Transverse colon (tissue), 4 donors: Measurements from ENCODE around the gene ACAP2. TPM values are rescaled to one million over a fixed set of nuclear protein-coding genes. Genes with fewer than 3 reads are reported as not detected.
"Not testable (repeated sequence)": the region's sequence is repeated elsewhere in the genome, so short reads cannot be mapped to it uniquely, and the experiment has no call there.

Experiments used
- DNase-seq: peaks from one replicate; pipeline ENCODE4 v3.0.0-alpha.2; 2019
- H3K27ac ChIP-seq, 4 donors: fragments of 200-600 bp; sonication (generic); 2 replicates each; pipeline ENCODE4 v1.5.1; 2016 to 2018; ENCODE audit warnings: inconsistent platforms in 4 of 4
- H3K27me3 ChIP-seq: fragments of 200-600 bp; sonication (generic); 2 replicates; pipeline ENCODE4 v1.5.1; 2017; ENCODE audit warnings: inconsistent platforms
- H3K36me3 ChIP-seq, 4 donors: fragments of 200-600 bp; sonication (generic); 2 replicates each; pipeline ENCODE4 v1.5.1; 2017 to 2019; ENCODE audit warnings: inconsistent platforms in 4 of 4
- H3K4me1 ChIP-seq, 4 donors: fragments of 200-600 bp; sonication (generic); 2 replicates each; pipeline ENCODE4 v1.5.1; 2017 to 2020; ENCODE audit warnings: inconsistent platforms in 4 of 4
- H3K4me3 ChIP-seq, 4 donors: fragments of 200-600 bp; sonication (generic); 1 replicate in 1 of 4; 2 replicates in 3 of 4; pipeline versions ENCODE4 v1.5.1 to v1.6.1; 2017 to 2019; ENCODE audit warnings: inconsistent platforms in 4 of 4
- H3K9me3 ChIP-seq, 2 donors: fragments of 200-600 bp; sonication (generic); 2 replicates each; pipeline ENCODE4 v1.5.1; 2017 to 2019; ENCODE audit warnings: inconsistent platforms in 2 of 2
- EP300 ChIP-seq: sonication (generic); formaldehyde crosslinking; IDR thresholded peaks from one replicate; pipeline ENCODE4 v1.6.1; 2017; ENCODE audit warnings: antibody characterized with exemption, low read depth
- POLR2A ChIP-seq: fragments of 450-650 bp; IDR thresholded peaks from one replicate; pipeline ENCODE4 v1.6.1; 2016; ENCODE audit warnings: antibody characterized with exemption, mild to moderate bottlenecking, moderate library complexity
- POLR2AphosphoS5 ChIP-seq, 3 donors: sonication (generic); formaldehyde crosslinking; IDR thresholded peaks; one replicate each; pipeline ENCODE4 v1.6.1; 2016; ENCODE audit warnings: antibody characterized with exemption in 3 of 3
- WGBS, 2 donors: methylation state at CpG; one replicate each; pipeline ENCODE4 v1.1.5; 2018; ENCODE audit warnings: low coverage in 1 of 2; 5-methylcytosine and 5-hydroxymethylcytosine counted together
- in situ Hi-C, 4 donors: fragments of 200-750 bp; cut with MboI; loops; one replicate each; pipeline versions ENCODE4 v1.15.0 to v1.15.1; 2017; ENCODE audit warnings: low sequenced_read_pairs in 3 of 4, low pct_ligation_motif_present in 1 of 4, low pct_unique_long_range_greater_than_20kb in 1 of 4
- intact Hi-C: fragments of 100-400 bp; cut with DNase I; formaldehyde crosslinking; loops from one replicate; pipeline ENCODE4 v1.15.1; 2023; ENCODE audit warnings: low total_unique reads
- total RNA-seq, 4 donors: library from RNA; depleted of rRNA; stranded (reverse); fragments of >200 nt; gene quantifications; one replicate each; pipeline ENCODE4 v1.1.0, GENCODE V29; 2016
- TF ChIP-seq, protein P1 (sequence below), 5 experiments: fragments of 200-600 bp in 3 of 5; fragments of 450-650 bp in 2 of 5; sonication (generic) in 3 of 5; IDR thresholded peaks; 1 replicate in 2 of 5; 2 replicates in 3 of 5; pipeline ENCODE4 v1.5.1; 2016 to 2017; ENCODE audit warnings: antibody characterized with exemption in 5 of 5, inconsistent platforms in 3 of 5, mild to moderate bottlenecking in 2 of 5, moderate library complexity in 1 of 5

ACAP2 gene
- total RNA-seq, 4 donors from 2014 or later, result 17.3 to 97.5 (median 64.6) TPM

DNA sequence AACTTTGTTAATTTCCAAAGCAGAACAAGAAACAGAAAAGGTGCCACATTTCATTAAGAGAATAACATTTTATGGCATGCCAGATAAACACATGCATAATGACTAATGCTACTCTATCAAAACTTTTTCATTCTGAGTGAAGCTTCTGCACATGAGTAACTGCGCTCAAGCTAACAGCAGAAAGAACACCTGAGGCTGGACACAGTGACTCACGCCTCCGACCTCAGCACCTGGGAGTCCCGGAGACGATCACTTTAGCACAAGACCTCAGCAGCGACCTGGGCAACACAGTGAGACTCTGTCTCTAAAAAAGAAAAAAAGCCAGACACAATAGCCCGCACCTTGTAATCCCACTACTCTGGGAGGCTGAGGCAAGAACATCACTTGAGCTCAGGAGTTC, 70.6 kb downstream of the ACAP2 start:
- intact Hi-C loops, result loop anchor here (1.0 kb wide), 1 partner anchor 16 kb away; no protein-coding TSS in a partner anchor
- Histone ChIP-seq H3K4me1 (no peaks in the 10 kb centered on the region), H3K27ac (no peak overlapping the region), H3K27me3 (no peaks in the 10 kb centered on the region), H3K9me3 (no peaks in the 10 kb centered on the region), H3K4me3 (no peak overlapping the region), H3K36me3 (peaks cover 0 to 9% (median 2%) of the 10 kb centered on the region in 4 donors)
- DNase-seq, result no peak
- WGBS, 2 donors, result 94 to 100% methylated on average over 1 to 7 of the region's 7 CpGs
- TF ChIP-seq POLR2AphosphoS5 (IDR thresholded peaks at IDR 0.05) (no peak), POLR2A (no peak), EP300 (no peak)
- TF ChIP-seq, protein P1, sequence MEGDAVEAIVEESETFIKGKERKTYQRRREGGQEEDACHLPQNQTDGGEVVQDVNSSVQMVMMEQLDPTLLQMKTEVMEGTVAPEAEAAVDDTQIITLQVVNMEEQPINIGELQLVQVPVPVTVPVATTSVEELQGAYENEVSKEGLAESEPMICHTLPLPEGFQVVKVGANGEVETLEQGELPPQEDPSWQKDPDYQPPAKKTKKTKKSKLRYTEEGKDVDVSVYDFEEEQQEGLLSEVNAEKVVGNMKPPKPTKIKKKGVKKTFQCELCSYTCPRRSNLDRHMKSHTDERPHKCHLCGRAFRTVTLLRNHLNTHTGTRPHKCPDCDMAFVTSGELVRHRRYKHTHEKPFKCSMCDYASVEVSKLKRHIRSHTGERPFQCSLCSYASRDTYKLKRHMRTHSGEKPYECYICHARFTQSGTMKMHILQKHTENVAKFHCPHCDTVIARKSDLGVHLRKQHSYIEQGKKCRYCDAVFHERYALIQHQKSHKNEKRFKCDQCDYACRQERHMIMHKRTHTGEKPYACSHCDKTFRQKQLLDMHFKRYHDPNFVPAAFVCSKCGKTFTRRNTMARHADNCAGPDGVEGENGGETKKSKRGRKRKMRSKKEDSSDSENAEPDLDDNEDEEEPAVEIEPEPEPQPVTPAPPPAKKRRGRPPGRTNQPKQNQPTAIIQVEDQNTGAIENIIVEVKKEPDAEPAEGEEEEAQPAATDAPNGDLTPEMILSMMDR (IDR thresholded peaks at IDR 0.05), result no peak
- in situ Hi-C loops, result no loop called here

DNA sequence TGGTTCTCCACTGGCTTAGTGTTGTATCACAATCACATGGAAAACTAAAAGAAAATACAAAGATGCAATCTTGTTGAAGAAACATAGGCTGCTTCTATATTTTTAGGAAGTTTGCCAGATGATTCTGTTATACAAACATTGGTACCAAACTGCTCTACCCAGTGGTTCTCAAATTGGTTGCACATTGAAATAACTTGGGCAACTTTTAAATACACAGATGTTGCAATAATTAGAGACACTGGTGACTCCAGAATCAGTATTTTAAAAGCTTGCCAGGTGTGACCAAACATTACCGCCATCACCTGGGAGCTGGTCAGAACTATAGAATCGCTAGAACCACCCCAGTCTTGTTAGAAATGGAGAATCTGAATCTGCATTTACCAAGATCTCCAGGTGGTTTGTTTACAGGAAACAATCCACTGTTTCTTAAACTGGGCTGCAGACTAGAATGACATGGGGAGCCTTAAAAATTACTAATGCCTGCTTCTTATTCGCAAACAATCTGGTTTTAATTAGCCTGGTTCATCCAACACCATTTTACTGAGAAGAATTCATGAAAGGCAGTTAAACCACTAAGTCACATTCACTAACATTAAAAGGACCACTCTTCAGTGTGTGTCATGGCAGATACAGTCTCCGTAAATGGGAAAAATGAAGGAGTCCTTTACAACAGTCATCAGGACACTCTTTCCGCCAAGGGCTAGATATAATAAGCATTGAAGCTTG, 76.5 kb downstream of the ACAP2 start:
- Histone ChIP-seq H3K27me3 (no peaks in the 10 kb centered on the region), H3K36me3 (peaks cover 0 to 9% (median 2%) of the 10 kb centered on the region in 4 donors), H3K9me3 (no peaks in the 10 kb centered on the region), H3K4me3 (no peak overlapping the region), H3K4me1 (no peaks in the 10 kb centered on the region), H3K27ac (no peak overlapping the region)
- 88 to 99% methylated on average over 3 to 5 of the region's 5 CpGs for WGBS, 2 donors
- TF ChIP-seq, protein P1 (IDR thresholded peaks at IDR 0.05), result no peak
- TF ChIP-seq POLR2A (no peak), EP300 (no peak), POLR2AphosphoS5 (IDR thresholded peaks at IDR 0.05) (no peak)
- DNase-seq, result no peak
- intact Hi-C loops (no loop called here), in situ Hi-C loops (no loop called here)

DNA sequence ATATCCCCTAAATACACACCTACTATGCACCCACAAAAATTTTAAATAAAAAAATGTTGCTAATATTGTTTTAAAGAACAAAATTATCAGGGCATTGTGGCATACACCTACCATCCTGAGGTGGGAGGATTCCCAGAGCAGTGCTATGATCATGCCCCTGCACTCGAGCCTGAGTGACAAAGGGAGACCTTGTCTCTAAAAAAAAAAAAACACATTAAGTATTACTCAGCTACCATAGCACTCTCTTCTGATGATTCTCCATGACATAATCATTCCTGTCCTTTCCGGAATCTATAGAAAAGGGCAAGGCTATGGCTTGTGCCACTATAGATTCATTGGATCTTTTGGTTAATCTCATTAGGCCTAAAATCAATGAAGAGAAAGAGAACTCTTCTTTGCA, 77.4 kb downstream of the ACAP2 start:
- intact Hi-C loops, result no loop called here
- no peak overlapping the region for H3K4me3 ChIP-seq
- DNase-seq, result no peak
- H3K4me1 ChIP-seq, result no peaks in the 10 kb centered on the region
- TF ChIP-seq, protein P1 (IDR thresholded peaks at IDR 0.05), result no peak
- no peak for TF ChIP-seq EP300
- no peak for TF ChIP-seq POLR2A
- no peak for TF ChIP-seq POLR2AphosphoS5 (IDR thresholded peaks at IDR 0.05)
- WGBS, 2 donors, result 89 to 95% methylated on average over 2 of the region's 2 CpGs
- H3K27me3 ChIP-seq, result no peaks in the 10 kb centered on the region
- no peaks in the 10 kb centered on the region for H3K9me3 ChIP-seq
- H3K36me3 ChIP-seq, result peaks cover 0 to 9% (median under 1%) of the 10 kb centered on the region in 4 donors
- in situ Hi-C loops, result no loop called here
- H3K27ac ChIP-seq, result no peak overlapping the region

DNA sequence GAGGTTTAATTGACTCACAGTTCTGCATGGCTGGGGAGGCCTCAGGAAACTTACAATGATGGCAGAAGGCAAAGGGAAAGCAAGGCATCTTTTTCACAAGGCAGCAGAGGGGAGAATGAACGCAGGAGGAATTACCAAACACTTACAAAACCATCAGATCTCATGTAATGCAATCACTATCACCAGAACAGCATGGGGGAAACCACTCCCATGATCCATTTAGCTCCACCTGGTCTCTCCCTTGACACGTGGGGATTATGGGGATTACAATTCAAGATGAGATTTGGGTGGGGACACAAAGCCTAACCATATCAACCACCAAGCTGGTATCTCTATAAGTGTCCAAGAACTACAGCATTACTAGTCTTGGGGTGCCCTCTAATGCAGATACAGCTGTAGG, 85.0 kb downstream of the ACAP2 start:
- intact Hi-C loops, DNase-seq, H3K27ac ChIP-seq, H3K36me3 ChIP-seq, in situ Hi-C loops, H3K9me3 ChIP-seq, H3K4me3 ChIP-seq, H3K27me3 ChIP-seq: not testable (repeated sequence)
- 79 to 83% methylated on average over 1 to 2 of the region's 2 CpGs for WGBS, 2 donors
- H3K4me1 ChIP-seq, result peaks cover 0 to 12% (median 2%) of the 10 kb centered on the region in 4 donors
